ENCODE results near the gene CRISPLD2. TPM values are rescaled to one million over a fixed set of nuclear protein-coding genes. Genes with fewer than 3 reads are reported as not detected.

Gene CRISPLD2
- total RNA-seq, 2 donors from 2014 or later, result 58.4 to 76.4 TPM

GRCh38 chr16:84924331-84925091 lies 104.7 kb downstream of the CRISPLD2 start:
- DNase-seq (ENCODE audit: low spot score), result no peak
- no peaks in the 10 kb centered on the region for H3K9me3 ChIP-seq
- H3K4me3 ChIP-seq, result no peak overlapping the region
- no peaks in the 10 kb centered on the region for H3K36me3 ChIP-seq
- TF ChIP-seq CTCF (IDR thresholded peaks at IDR 0.05), result no peak
- H3K27ac ChIP-seq, result peak overlapping the region; percentile 39 to 94
- peaks cover 0 to 65% of the 10 kb centered on the region in 2 donors for H3K4me1 ChIP-seq
- no peaks in the 10 kb centered on the region for H3K27me3 ChIP-seq

GRCh38 chr16:84925092-84925772 lies 105.4 kb downstream of the CRISPLD2 start:
- Histone ChIP-seq H3K4me3 (no peak overlapping the region), H3K4me1 (peaks cover 0 to 72% of the 10 kb centered on the region in 2 donors), H3K27ac (peak overlapping the region; percentile 12 to 39), H3K27me3 (no peaks in the 10 kb centered on the region), H3K9me3 (no peaks in the 10 kb centered on the region), H3K36me3 (no peaks in the 10 kb centered on the region)
- DNase-seq (ENCODE audit: low spot score), result no peak
- peak; percentile 44 to 82 for TF ChIP-seq CTCF (IDR thresholded peaks at IDR 0.05)

- peak overlapping the region in 1 of 2 donors; percentile 12 for H3K27ac ChIP-seq
- no peaks in the 10 kb centered on the region for H3K27me3 ChIP-seq
- no peak for TF ChIP-seq CTCF (IDR thresholded peaks at IDR 0.05)
- peaks cover 0 to 73% of the 10 kb centered on the region in 2 donors for H3K4me1 ChIP-seq
- H3K9me3 ChIP-seq, result no peaks in the 10 kb centered on the region
- H3K36me3 ChIP-seq, result no peaks in the 10 kb centered on the region
- DNase-seq (ENCODE audit: low spot score), result no peak
- no peak overlapping the region for H3K4me3 ChIP-seq
Observed at GRCh38 chr16:84925773-84926372, 106.1 kb downstream of the CRISPLD2 start.

- no peak for DNase-seq (ENCODE audit: low spot score)
- Histone ChIP-seq H3K36me3 (no peaks in the 10 kb centered on the region), H3K27ac (peak overlapping the region in 1 of 2 donors; percentile 12), H3K9me3 (no peaks in the 10 kb centered on the region), H3K4me1 (peaks cover 0 to 71% of the 10 kb centered on the region in 2 donors), H3K4me3 (no peak overlapping the region), H3K27me3 (no peaks in the 10 kb centered on the region)
- no peak for TF ChIP-seq CTCF (IDR thresholded peaks at IDR 0.05)
Observed at GRCh38 chr16:84926462-84926861, 106.7 kb downstream of the CRISPLD2 start.

GRCh38 chr16:84927621-84928591 lies 108.1 kb downstream of the CRISPLD2 start:
- no peak overlapping the region for H3K4me3 ChIP-seq
- H3K9me3 ChIP-seq, result no peaks in the 10 kb centered on the region
- peak; percentile 84 for DNase-seq (ENCODE audit: low spot score)
- no peak for TF ChIP-seq CTCF (IDR thresholded peaks at IDR 0.05)
- no peaks in the 10 kb centered on the region for H3K36me3 ChIP-seq
- peak overlapping the region; percentile 73 to 80 for H3K27ac ChIP-seq
- H3K4me1 ChIP-seq, result peaks cover 0 to 62% of the 10 kb centered on the region in 2 donors
- no peaks in the 10 kb centered on the region for H3K27me3 ChIP-seq
